SK-N-SH treated with all-trans-retinoic acid at 6 μM for 48 hours (cell line): ENCODE data around the gene FRS3.

Source experiments
- ARNTL ChIP-seq: fragments of 450-650 bp; formaldehyde crosslinking; IDR thresholded peaks from 2 replicates; pipeline ENCODE4 v1.5.0; 2020; ENCODE audit warnings: low read depth, mild to moderate bottlenecking, moderate library complexity, borderline replicate concordance
- ISL1 ChIP-seq: fragments of 250-450 bp; sonication (Bioruptor Pico); IDR thresholded peaks from 2 replicates; pipeline ENCODE4 v2.1.2; 2022; ENCODE audit warnings: mild to moderate bottlenecking, moderate library complexity
- OSR1 ChIP-seq: fragments of 250-450 bp; sonication (Bioruptor Pico); IDR thresholded peaks from 2 replicates; pipeline ENCODE4 v1.8.0; 2022; ENCODE audit warnings: moderate library complexity, mild to moderate bottlenecking, inconsistent platforms
- TCF4 ChIP-seq: fragments of 250-450 bp; sonication (Bioruptor Pico); IDR thresholded peaks from 2 replicates; pipeline ENCODE4 v1.8.0; 2021; ENCODE audit warnings: mild to moderate bottlenecking, moderate library complexity, borderline replicate concordance
- ZFP3 ChIP-seq: fragments of 250-450 bp; sonication (Bioruptor Pico); IDR thresholded peaks from 2 replicates; pipeline ENCODE4 v1.5.0; 2020; ENCODE audit warnings: mild to moderate bottlenecking, moderate library complexity
- ZFP30 ChIP-seq: fragments of 450-650 bp; formaldehyde crosslinking; IDR thresholded peaks from 2 replicates; pipeline ENCODE4 v1.5.0; 2022; ENCODE audit warnings: mild to moderate bottlenecking, moderate library complexity
- ZNF8 ChIP-seq: fragments of 450-650 bp; formaldehyde crosslinking; IDR thresholded peaks from 2 replicates; pipeline ENCODE4 v1.5.0; 2020; ENCODE audit warnings: mild to moderate bottlenecking, moderate library complexity
- TF ChIP-seq, protein P1 (sequence below): fragments of 250-450 bp; sonication (Bioruptor Pico); IDR thresholded peaks from 2 replicates; pipeline ENCODE4 v1.8.0; 2020; ENCODE audit warnings: mild to moderate bottlenecking, moderate library complexity, borderline replicate concordance
- TF ChIP-seq, protein P2 (sequence below): fragments of 250-450 bp; sonication (Bioruptor Pico); IDR thresholded peaks from 2 replicates; pipeline ENCODE4 v1.5.0; 2020; ENCODE audit warnings: mild to moderate bottlenecking, moderate library complexity
- TF ChIP-seq, protein P3 (sequence below): fragments of 250-450 bp; sonication (Bioruptor Pico); IDR thresholded peaks from 2 replicates; pipeline ENCODE4 v1.5.1; 2020; ENCODE audit warnings: low read depth, mild to moderate bottlenecking, moderate library complexity

DNA sequence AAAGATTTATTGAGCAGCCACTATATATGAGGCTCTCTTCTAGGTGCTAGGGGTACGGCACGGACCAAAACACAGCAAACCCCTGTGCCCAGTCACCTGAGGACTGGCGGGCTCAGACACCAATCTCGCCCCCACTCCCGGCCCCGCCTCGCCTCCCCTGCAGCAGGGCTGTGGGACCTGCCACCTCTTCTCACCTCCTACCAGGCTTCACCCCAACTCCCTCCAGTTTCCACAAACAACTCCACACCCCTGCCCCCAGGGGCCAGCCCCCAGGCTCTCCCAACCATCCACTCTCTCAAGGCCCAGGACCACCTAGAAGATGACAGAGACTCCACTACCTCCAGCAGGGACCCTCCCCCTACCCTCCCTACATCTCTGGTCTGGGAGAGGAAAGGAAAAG is 50.7 kb downstream of the FRS3 start:
- TF ChIP-seq ZFP3 (CRISPR knock-in tag) (no peak), TCF4 (no peak), OSR1 (CRISPR knock-in tag) (no peak), ARNTL (no peak), ZFP30 (CRISPR knock-in tag) (no peak), ZNF8 (CRISPR knock-in tag) (no peak), ISL1 (CRISPR knock-in tag) (no peak)
- TF ChIP-seq, protein P1, sequence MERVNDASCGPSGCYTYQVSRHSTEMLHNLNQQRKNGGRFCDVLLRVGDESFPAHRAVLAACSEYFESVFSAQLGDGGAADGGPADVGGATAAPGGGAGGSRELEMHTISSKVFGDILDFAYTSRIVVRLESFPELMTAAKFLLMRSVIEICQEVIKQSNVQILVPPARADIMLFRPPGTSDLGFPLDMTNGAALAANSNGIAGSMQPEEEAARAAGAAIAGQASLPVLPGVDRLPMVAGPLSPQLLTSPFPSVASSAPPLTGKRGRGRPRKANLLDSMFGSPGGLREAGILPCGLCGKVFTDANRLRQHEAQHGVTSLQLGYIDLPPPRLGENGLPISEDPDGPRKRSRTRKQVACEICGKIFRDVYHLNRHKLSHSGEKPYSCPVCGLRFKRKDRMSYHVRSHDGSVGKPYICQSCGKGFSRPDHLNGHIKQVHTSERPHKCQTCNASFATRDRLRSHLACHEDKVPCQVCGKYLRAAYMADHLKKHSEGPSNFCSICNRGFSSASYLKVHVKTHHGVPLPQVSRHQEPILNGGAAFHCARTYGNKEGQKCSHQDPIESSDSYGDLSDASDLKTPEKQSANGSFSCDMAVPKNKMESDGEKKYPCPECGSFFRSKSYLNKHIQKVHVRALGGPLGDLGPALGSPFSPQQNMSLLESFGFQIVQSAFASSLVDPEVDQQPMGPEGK (CRISPR knock-in tag): no peak
- TF ChIP-seq, protein P2, sequence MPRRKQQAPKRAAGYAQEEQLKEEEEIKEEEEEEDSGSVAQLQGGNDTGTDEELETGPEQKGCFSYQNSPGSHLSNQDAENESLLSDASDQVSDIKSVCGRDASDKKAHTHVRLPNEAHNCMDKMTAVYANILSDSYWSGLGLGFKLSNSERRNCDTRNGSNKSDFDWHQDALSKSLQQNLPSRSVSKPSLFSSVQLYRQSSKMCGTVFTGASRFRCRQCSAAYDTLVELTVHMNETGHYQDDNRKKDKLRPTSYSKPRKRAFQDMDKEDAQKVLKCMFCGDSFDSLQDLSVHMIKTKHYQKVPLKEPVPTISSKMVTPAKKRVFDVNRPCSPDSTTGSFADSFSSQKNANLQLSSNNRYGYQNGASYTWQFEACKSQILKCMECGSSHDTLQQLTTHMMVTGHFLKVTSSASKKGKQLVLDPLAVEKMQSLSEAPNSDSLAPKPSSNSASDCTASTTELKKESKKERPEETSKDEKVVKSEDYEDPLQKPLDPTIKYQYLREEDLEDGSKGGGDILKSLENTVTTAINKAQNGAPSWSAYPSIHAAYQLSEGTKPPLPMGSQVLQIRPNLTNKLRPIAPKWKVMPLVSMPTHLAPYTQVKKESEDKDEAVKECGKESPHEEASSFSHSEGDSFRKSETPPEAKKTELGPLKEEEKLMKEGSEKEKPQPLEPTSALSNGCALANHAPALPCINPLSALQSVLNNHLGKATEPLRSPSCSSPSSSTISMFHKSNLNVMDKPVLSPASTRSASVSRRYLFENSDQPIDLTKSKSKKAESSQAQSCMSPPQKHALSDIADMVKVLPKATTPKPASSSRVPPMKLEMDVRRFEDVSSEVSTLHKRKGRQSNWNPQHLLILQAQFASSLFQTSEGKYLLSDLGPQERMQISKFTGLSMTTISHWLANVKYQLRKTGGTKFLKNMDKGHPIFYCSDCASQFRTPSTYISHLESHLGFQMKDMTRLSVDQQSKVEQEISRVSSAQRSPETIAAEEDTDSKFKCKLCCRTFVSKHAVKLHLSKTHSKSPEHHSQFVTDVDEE (CRISPR knock-in tag): no peak
- TF ChIP-seq, protein P3, sequence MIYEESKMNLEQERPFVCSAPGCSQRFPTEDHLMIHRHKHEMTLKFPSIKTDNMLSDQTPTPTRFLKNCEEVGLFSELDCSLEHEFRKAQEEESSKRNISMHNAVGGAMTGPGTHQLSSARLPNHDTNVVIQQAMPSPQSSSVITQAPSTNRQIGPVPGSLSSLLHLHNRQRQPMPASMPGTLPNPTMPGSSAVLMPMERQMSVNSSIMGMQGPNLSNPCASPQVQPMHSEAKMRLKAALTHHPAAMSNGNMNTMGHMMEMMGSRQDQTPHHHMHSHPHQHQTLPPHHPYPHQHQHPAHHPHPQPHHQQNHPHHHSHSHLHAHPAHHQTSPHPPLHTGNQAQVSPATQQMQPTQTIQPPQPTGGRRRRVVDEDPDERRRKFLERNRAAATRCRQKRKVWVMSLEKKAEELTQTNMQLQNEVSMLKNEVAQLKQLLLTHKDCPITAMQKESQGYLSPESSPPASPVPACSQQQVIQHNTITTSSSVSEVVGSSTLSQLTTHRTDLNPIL (CRISPR knock-in tag): no peak
